ENCODE results near the gene PRICKLE3. TPM values are rescaled to one million over a fixed set of nuclear protein-coding genes. Genes with fewer than 3 reads are reported as not detected.

PRICKLE3 gene
- total RNA-seq, 1 donor from 2014 or later = 18.5 TPM

DNA sequence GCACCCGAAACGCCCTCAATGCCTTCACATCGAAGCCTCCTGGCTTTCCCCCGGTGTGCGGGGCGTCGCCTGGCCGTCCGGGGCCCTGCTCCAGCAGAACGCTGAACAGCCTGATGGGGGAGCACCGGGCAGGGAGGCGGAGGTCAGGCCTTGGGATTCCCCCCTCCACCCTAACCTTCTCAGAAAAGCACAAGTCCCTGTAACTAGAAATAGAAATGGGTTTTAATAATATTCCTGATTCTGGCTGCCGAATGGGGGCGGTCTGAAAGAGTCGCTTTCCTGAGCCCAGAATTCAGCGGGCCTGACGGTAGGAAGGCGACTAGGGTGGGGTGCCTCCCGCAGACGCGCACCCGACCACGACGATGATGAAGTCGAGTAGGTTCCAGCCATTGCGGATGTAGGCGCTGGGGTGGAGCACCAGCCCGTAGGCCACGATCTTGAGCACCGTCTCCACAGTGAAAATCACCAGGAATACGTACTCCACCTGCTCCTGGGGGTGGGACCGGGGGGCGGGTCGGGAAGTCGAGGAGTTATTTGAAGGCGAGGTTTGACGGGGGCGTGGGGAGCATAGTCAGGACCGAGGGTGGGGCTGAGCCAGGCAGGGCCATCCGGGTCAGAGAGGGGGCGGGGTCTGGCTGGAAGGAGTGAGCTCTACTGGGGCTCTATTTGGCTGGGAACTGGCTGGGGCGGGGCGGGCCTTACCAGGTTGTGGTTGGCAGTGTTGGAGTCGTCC lies 44.5 kb upstream of the PRICKLE3 start:
- peak overlapping the region; percentile 42 for H3K4me3 ChIP-seq (ENCODE audit: low read depth, low read length)
- TF ChIP-seq, protein P1, sequence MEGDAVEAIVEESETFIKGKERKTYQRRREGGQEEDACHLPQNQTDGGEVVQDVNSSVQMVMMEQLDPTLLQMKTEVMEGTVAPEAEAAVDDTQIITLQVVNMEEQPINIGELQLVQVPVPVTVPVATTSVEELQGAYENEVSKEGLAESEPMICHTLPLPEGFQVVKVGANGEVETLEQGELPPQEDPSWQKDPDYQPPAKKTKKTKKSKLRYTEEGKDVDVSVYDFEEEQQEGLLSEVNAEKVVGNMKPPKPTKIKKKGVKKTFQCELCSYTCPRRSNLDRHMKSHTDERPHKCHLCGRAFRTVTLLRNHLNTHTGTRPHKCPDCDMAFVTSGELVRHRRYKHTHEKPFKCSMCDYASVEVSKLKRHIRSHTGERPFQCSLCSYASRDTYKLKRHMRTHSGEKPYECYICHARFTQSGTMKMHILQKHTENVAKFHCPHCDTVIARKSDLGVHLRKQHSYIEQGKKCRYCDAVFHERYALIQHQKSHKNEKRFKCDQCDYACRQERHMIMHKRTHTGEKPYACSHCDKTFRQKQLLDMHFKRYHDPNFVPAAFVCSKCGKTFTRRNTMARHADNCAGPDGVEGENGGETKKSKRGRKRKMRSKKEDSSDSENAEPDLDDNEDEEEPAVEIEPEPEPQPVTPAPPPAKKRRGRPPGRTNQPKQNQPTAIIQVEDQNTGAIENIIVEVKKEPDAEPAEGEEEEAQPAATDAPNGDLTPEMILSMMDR (conservative IDR thresholded peaks at IDR 0.05; ENCODE audit: low read depth, low read length) = no peak
- DNase-seq (ENCODE audit: low read depth) = no peak

DNA sequence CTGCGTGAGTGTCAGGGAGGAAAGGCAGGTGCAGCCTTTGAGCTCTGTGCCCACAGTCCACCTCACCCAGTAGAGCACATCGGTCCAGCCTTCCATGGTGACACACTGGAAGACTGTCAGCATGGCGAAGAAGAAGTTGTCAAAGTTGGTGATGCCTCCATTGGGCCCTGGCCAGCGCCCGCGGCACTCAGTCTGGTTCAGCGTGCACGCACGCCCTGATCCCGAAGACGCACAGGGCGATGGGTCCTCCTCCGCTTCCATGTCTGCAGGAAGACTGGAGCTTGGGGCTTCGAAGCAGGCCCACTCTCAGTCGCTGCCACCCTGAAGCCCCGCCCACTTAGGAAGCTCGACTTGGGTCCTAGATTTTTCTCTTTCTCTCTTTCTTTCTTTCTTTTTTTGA lies 42.0 kb upstream of the PRICKLE3 start:
- H3K4me3 ChIP-seq (ENCODE audit: low read depth, low read length) = no peak overlapping the region
- TF ChIP-seq, protein P1 (conservative IDR thresholded peaks at IDR 0.05; ENCODE audit: low read depth, low read length) = no peak
- DNase-seq (ENCODE audit: low read depth) = no peak

DNA sequence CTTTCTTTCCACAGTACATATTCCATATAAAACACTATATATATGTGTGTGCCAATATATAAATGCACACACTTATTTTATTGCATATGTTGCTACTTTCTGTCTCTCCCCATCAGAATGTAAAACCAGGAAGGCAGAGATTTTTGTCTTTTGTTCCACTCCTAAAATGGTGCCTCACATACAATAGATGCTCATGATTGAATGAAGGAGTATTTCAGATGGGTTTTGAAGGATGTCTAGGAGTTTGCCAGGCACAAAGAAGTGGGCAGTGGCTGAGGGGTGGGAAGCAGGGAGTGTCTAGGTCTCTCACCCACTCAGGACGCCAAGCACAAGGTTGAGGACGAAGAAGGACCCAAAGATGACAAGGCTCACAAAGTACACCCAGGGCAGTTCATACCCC lies 41.6 kb upstream of the PRICKLE3 start:
- TF ChIP-seq, protein P1 (conservative IDR thresholded peaks at IDR 0.05; ENCODE audit: low read depth, low read length) = no peak
- no peak overlapping the region for H3K4me3 ChIP-seq (ENCODE audit: low read depth, low read length)
- no peak for DNase-seq (ENCODE audit: low read depth)

DNA sequence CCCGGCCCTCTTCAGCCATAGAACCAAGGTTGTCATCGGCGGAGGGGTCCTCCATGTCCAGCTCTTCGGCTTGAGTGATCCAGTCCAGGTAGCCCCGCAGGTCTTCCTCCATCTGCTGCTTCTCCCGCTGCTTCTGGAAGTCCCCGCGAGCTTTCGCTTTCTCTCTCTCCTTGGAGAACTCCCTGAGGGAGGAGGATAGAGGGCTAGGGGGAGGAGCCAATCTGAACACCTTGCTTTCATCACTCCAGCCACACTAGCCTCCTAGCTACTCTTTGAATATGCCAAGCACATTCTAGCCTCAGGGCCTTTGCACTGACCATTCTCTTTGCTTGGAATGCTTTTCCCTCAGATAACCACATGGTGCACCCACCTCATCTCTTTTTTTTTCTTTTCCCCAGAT lies 40.8 kb upstream of the PRICKLE3 start:
- TF ChIP-seq, protein P1 (conservative IDR thresholded peaks at IDR 0.05; ENCODE audit: low read depth, low read length) = no peak
- no peak for DNase-seq (ENCODE audit: low read depth)

DNA sequence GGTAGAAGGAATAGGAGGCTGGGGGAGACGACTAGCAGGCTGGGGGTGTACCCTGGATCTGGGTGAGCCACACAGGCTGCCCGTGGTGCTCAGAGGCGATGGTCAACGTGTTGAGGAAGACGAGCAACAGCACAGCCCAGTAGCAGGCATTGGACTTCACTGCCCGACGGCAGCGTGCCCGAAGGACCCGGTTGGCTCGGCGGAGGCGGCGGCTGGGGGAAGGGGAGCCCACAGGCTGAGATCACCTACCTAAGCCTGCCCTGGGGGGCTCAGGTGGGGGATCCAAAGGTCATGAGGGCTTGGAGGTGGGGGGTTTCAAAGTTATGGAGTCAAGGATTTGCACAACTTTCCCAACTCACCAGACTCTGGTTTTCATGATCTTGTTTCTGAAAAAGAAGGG lies 39.7 kb upstream of the PRICKLE3 start:
- H3K4me3 ChIP-seq (ENCODE audit: low read depth, low read length) = no peak overlapping the region
- TF ChIP-seq, protein P1 (conservative IDR thresholded peaks at IDR 0.05; ENCODE audit: low read depth, low read length) = no peak
- DNase-seq (ENCODE audit: low read depth) = no peak

More for the DNA sequence above, 40.8 kb upstream of the PRICKLE3 start:
- H3K4me3 ChIP-seq (ENCODE audit: low read depth, low read length) = no peak overlapping the region

DNA sequence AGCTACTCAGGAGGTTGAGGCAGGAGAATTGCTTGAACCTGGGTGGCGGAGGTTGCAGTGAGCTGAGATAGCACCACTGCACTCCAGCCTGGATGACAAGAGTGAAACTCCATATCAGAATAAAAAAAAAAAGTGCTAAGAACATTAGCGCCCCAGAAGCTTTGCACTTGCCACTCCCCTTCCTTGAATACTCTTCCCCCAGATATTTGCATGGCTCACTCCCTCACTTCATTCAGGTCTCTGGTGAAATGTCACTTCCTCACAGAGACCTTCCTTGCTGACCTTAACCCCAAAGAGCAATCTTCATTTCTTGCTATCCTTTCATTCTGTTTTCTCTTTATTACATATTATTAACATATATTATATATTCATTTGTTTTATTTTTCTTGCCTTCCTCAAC lies 35.7 kb upstream of the PRICKLE3 start:
- H3K4me3 ChIP-seq (ENCODE audit: low read depth, low read length) = no peak overlapping the region
- no peak for DNase-seq (ENCODE audit: low read depth)
- TF ChIP-seq, protein P1 (conservative IDR thresholded peaks at IDR 0.05; ENCODE audit: low read depth, low read length) = no peak

DNA sequence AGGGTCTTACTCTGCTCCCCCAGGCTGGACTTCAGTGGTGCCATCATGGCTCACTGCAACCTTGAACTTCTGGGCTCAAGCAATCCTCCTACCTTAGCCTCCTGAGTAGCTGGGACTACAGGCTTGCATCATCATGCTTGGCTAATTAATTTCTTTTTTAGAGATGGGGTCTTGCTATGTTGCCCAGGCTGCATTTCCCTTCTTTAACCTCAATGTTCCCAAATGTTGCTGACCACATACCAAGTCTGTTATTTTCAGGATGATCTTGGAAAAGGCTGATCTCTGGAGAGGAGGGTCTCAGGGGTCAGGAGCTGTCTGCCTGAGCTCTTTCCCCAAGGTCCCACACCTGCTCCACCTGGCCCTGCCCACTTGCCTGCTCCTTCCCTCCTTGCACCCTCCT lies 33.9 kb upstream of the PRICKLE3 start:
- no peak overlapping the region for H3K4me3 ChIP-seq (ENCODE audit: low read depth, low read length)
- TF ChIP-seq, protein P1 (conservative IDR thresholded peaks at IDR 0.05; ENCODE audit: low read depth, low read length) = no peak
- DNase-seq (ENCODE audit: low read depth) = no peak
